SK-N-SH (cell line): ENCODE results near the gene USP16. TPM values are rescaled to one million over a fixed set of nuclear protein-coding genes. Genes with fewer than 3 reads are reported as not detected.

ENCODE experiments used
- CTCF ChIA-PET: fragments of 300-600, 350-600 bp; formaldehyde crosslinking; extraction: SDS; loops from one replicate; lab custom pipeline; 2021; lab: Yijun Ruan, JAX
- POLR2A ChIA-PET: fragments of 350-600 bp; sonication (Branson Sonifier 250); formaldehyde crosslinking; extraction: SDS; loops from one replicate; lab custom pipeline; 2020; ENCODE audit warnings: antibody characterized with exemption, inconsistent platforms; lab: Yijun Ruan, JAX
- DNase-seq: peaks from one replicate; pipeline ENCODE4 v3.0.0; 2012
- H2AFZ ChIP-seq: fragments of 200-600 bp; sonication (generic); 2 replicates; pipeline ENCODE4 v1.8.1; 2016; ENCODE audit warnings: antibody characterized with exemption, mild to moderate bottlenecking, low read depth
- H3F3A ChIP-seq: fragments of 200-600 bp; sonication (generic); replicated peaks from 2 replicates; pipeline ENCODE3; 2016; ENCODE audit warnings: antibody characterized with exemption, mild to moderate bottlenecking; ENCODE audit not compliant: insufficient read depth
- H3K27ac ChIP-seq, 2 experiments: fragments of 200-500 bp in 1 of 2; fragments of 200-600 bp in 1 of 2; sonication (Bioruptor generic) in 1 of 2; sonication (generic), shearing (Covaris generic) in 1 of 2; 2 replicates each; pipeline versions ENCODE4 v1.5.1 to v1.6.1; 2014 to 2016; ENCODE audit warnings: low read depth in 2 of 2, inconsistent platforms in 1 of 2, low read length in 1 of 2, mild to moderate bottlenecking in 1 of 2, mixed read lengths in 1 of 2
- H3K27me3 ChIP-seq: fragments of 200-600 bp; sonication (generic), shearing (Covaris generic); 2 replicates; pipeline ENCODE4 v1.6.1; 2016; ENCODE audit warnings: mixed run types; ENCODE audit not compliant: insufficient read depth
- H3K36me3 ChIP-seq, 2 experiments: fragments of 200-500 bp in 1 of 2; fragments of 200-600 bp in 1 of 2; sonication (Bioruptor generic) in 1 of 2; sonication (generic) in 1 of 2; replicated peaks in 1 of 2; 2 replicates each; pipeline versions ENCODE3 to v1.5.1; 2014 to 2016; ENCODE audit warnings: low read length in 1 of 2, mild to moderate bottlenecking in 1 of 2; ENCODE audit not compliant: insufficient read depth in 2 of 2, control insufficient read depth in 1 of 2
- H3K4me1 ChIP-seq, 2 experiments: fragments of 200-500 bp in 1 of 2; fragments of 200-600 bp in 1 of 2; sonication (Bioruptor generic) in 1 of 2; sonication (generic), shearing (Covaris generic) in 1 of 2; 2 replicates each; pipeline versions ENCODE4 v1.5.1 to v1.6.1; 2014 to 2016; ENCODE audit warnings: low read depth in 1 of 2, low read length in 1 of 2, mixed run types in 1 of 2; ENCODE audit not compliant: insufficient read depth in 2 of 2, control insufficient read depth in 1 of 2
- H3K4me2 ChIP-seq: fragments of 200-600 bp; sonication (generic), shearing (Covaris generic); 2 replicates; pipeline ENCODE4 v1.6.1; 2017; ENCODE audit warnings: mixed run types
- H3K4me3 ChIP-seq, 2 experiments: fragments of 200-500 bp in 1 of 2; fragments of 200-600 bp in 1 of 2; sonication (Bioruptor generic) in 1 of 2; sonication (generic), shearing (Covaris generic) in 1 of 2; 2 replicates each; pipeline versions ENCODE4 v1.5.1 to v1.8.1; 2014 to 2016; ENCODE audit warnings: low read depth in 2 of 2, inconsistent platforms in 1 of 2, low read length in 1 of 2, mild to moderate bottlenecking in 1 of 2, mixed read lengths in 1 of 2, moderate library complexity in 1 of 2
- H3K79me2 ChIP-seq: fragments of 200-600 bp; sonication (generic); 2 replicates; pipeline ENCODE4 v1.8.1; 2017; ENCODE audit warnings: mild to moderate bottlenecking; ENCODE audit not compliant: insufficient read depth
- H3K9ac ChIP-seq: fragments of 200-600 bp; sonication (generic); 2 replicates; pipeline ENCODE4 v1.6.1; 2017; ENCODE audit warnings: mixed run types
- H3K9me2 ChIP-seq: fragments of 200-600 bp; sonication (generic); 2 replicates; pipeline ENCODE4 v1.6.1; 2017; ENCODE audit warnings: mixed run types
- H3K9me3 ChIP-seq: fragments of 200-600 bp; sonication (generic); 2 replicates; pipeline ENCODE4 v1.6.1; 2017; ENCODE audit warnings: mixed run types, mild to moderate bottlenecking, moderate library complexity
- H4K20me1 ChIP-seq: fragments of 200-600 bp; sonication (generic); 2 replicates; pipeline ENCODE4 v1.6.1; 2017; ENCODE audit warnings: mild to moderate bottlenecking, mixed run types; ENCODE audit not compliant: insufficient read depth
- CHD2 ChIP-seq: fragments of 150-350 bp; IDR thresholded peaks from 2 replicates; pipeline ENCODE4 v1.6.1; 2018; ENCODE audit warnings: low read length; ENCODE audit not compliant: partially characterized antibody
- EP300 ChIP-seq, 2 experiments: IDR thresholded peaks; 2 replicates each; pipeline versions ENCODE4 v1.4.0 to v1.6.1; 2012; ENCODE audit warnings: borderline replicate concordance in 1 of 2, low read depth in 1 of 2, low read length in 1 of 2
- GABPA ChIP-seq: IDR thresholded peaks from 2 replicates; pipeline ENCODE4 v1.4.0; 2012; ENCODE audit warnings: low read depth, mild to moderate bottlenecking
- MAX ChIP-seq: IDR thresholded peaks from 2 replicates; pipeline ENCODE4 v1.4.0; 2012; ENCODE audit warnings: low read depth
- MEF2A ChIP-seq: IDR thresholded peaks from 2 replicates; pipeline ENCODE4 v1.4.0; 2012; ENCODE audit warnings: low read depth, borderline replicate concordance
- MXI1 ChIP-seq: IDR thresholded peaks from 2 replicates; pipeline ENCODE4 v1.6.1; 2012; ENCODE audit warnings: mild to moderate bottlenecking, low read depth, low read length, improper control_type of control experiment
- PBX3 ChIP-seq: IDR thresholded peaks from 2 replicates; pipeline ENCODE4; 2012
- POLR2AphosphoS5 ChIP-seq: IDR thresholded peaks from 2 replicates; pipeline ENCODE4 v1.6.1; 2012; ENCODE audit warnings: low read depth, low read length
- RAD21 ChIP-seq: IDR thresholded peaks from 2 replicates; pipeline ENCODE4 v1.6.1; 2012; ENCODE audit warnings: mild to moderate bottlenecking, low read length
- RCOR1 ChIP-seq: fragments of 150-350 bp; IDR thresholded peaks from 2 replicates; pipeline ENCODE4 v1.6.1; 2017; ENCODE audit warnings: antibody characterized with exemption, low read length
- SMC3 ChIP-seq: IDR thresholded peaks from 2 replicates; pipeline ENCODE4 v1.6.1; 2012; ENCODE audit warnings: low read depth, low read length, improper control_type of control experiment
- TAF1 ChIP-seq: IDR thresholded peaks from 2 replicates; pipeline ENCODE4 v1.6.1; 2012; ENCODE audit warnings: low read depth, mild to moderate bottlenecking, low read length, moderate library complexity, borderline replicate concordance
- TCF12 ChIP-seq: IDR thresholded peaks from 2 replicates; pipeline ENCODE4 v1.4.0; 2012
- TEAD4 ChIP-seq: IDR thresholded peaks from 2 replicates; pipeline ENCODE4 v1.4.0; 2012; ENCODE audit warnings: mild to moderate bottlenecking, borderline replicate concordance; ENCODE audit not compliant: insufficient read depth
- USF1 ChIP-seq: IDR thresholded peaks from 2 replicates; pipeline ENCODE4 v1.4.0; 2012; ENCODE audit warnings: low read depth, borderline replicate concordance
- YY1 ChIP-seq: IDR thresholded peaks from 2 replicates; pipeline ENCODE4 v1.4.0; 2012; ENCODE audit warnings: low read depth, mild to moderate bottlenecking
- WGBS: methylation state at CpG from one replicate; pipeline ENCODE4 v1.1.6; 2017; ENCODE audit warnings: low lambda C conversion rate; 5-methylcytosine and 5-hydroxymethylcytosine counted together
- polyA plus RNA-seq, 3 experiments: library from polyadenylated mRNA; depleted of rRNA; stranded (reverse); fragments of >200 nt; gene quantifications; 2 replicates each; pipeline ENCODE4 v1.2.3, GENCODE V29; 2012
- TF ChIP-seq, protein P1 (sequence below): fragments of 150-350 bp; IDR thresholded peaks from 2 replicates; pipeline ENCODE4 v1.6.1; 2017; ENCODE audit warnings: antibody characterized with exemption, low read length, low read depth, borderline replicate concordance

USP16 gene
- polyA plus RNA-seq, 1 of the 3 experiments (the other 2 are of a cell fraction): 9.2 TPM

DNA sequence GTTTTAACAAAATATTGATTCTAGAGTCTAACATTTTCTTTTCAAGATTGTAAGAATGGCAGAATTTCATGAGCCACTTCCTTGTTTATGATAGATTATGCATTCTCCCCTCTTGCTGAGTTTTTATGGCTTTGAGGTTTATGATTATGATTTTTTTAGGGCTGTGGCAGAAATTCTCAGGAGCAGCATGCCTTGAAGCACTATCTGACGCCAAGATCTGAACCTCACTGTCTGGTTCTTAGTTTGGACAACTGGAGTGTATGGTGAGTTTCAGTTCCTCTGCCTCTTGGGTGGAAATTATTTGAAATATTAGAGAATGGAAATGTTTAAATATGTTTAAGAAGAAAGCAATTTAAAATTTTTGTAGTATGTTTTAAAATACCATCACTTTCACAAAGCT is 10.2 kb downstream of the USP16 start (continued):
- no peak for TF ChIP-seq PBX3
- no peak for TF ChIP-seq POLR2AphosphoS5
- TF ChIP-seq, all 33 proteins: peak for 0

DNA sequence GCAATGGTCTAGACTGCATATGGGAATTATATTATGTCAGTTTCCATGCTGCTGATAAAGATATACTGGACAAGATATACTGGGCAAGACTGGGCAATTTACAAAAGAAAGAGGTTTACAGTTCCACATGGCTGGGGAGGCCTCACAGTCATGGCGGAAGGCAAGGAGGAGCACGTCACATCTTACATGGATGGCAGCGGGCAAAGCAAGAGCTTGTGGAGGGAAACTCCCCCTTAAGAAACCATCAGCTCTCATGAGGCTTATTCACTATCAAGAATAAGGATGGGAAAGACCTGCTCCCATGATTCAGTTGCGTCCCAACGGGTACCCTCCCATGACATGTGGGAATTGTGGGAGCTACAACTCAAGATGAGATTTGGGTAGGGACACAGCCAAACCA is 27.8 kb downstream of the USP16 start:
- no peak for DNase-seq
- Histone ChIP-seq H3F3A (peaks cover 35% of the 10 kb centered on the region), H4K20me1 (no peaks in the 10 kb centered on the region), H3K4me1 (no peaks in the 10 kb centered on the region), H3K4me2 (no peak overlapping the region), H3K36me3 (peaks cover 81 to 83% of the 10 kb centered on the region in 2 experiments), H3K9ac (no peak overlapping the region), H3K27me3 (no peaks in the 10 kb centered on the region), H3K9me3 (no peaks in the 10 kb centered on the region), H3K27ac (no peak overlapping the region), H3K4me3 (no peak overlapping the region), H3K9me2 (no peaks in the 10 kb centered on the region), H2AFZ (no peak overlapping the region), H3K79me2 (no peaks in the 10 kb centered on the region)
- ChIA-PET POLR2A (no interaction called here), CTCF (no interaction called here)
- TF ChIP-seq POLR2AphosphoS5 (no peak), USF1 (no peak), RCOR1 (no peak), TEAD4 (no peak), MEF2A (no peak), SMC3 (no peak), RAD21 (no peak), GABPA (no peak), EP300 (IDR thresholded peaks at IDR 0.05; ENCODE audit: borderline replicate concordance in 1 of 2, low read depth in 1 of 2, low read length in 1 of 2) (no peak), TCF12 (no peak), CHD2 (no peak), MAX (no peak), TAF1 (no peak), YY1 (no peak), MXI1 (no peak)
- TF ChIP-seq, protein P1, sequence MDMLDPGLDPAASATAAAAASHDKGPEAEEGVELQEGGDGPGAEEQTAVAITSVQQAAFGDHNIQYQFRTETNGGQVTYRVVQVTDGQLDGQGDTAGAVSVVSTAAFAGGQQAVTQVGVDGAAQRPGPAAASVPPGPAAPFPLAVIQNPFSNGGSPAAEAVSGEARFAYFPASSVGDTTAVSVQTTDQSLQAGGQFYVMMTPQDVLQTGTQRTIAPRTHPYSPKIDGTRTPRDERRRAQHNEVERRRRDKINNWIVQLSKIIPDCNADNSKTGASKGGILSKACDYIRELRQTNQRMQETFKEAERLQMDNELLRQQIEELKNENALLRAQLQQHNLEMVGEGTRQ: no peak
- WGBS: 93% methylated on average over 5 of the region's 5 CpGs
